NT2/D1 (cell line): ENCODE results near the gene EID2B.

ENCODE experiments used
- YY1 ChIP-seq: IDR thresholded peaks from 2 replicates; pipeline ENCODE4 v1.6.1; 2011; ENCODE audit not compliant: insufficient read length, insufficient read depth
- ZNF274 ChIP-seq: IDR thresholded peaks from 2 replicates; pipeline ENCODE4 v1.6.1; 2011; ENCODE audit warnings: mild to moderate bottlenecking, low read depth, low read length

DNA sequence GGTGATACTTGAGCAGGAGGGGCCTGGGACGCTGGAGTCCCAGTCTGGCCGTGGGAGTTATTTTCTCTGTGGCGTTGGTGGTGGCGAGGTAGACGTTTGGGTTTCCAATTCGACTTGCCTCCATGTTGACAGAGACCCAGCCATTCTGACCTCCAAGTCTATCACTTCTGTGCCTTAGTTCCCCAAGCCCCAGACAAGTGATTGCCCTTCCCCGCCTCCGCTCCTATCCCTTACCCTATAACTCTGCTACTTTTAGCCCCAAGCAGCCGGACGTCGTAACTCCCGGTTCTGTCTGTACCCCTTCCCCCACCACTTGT is 51.5 kb downstream of the EID2B start:
- TF ChIP-seq ZNF274 (no peak), YY1 (no peak)
